NCI-H1436 treated with DMSO at 0.1 percent for 48 hours (cell line): ENCODE measurements around the gene ZNF576.
"Not testable (repeated sequence)": the region's sequence is repeated elsewhere in the genome, so short reads cannot be mapped to it uniquely, and the experiment has no call there.

ENCODE experiments used
- DNase-seq: peaks from one replicate; lab custom pipeline; 2025; lab: John Stamatoyannopoulos, UW

Gene ZNF576

GRCh38 chr19:43595999-43596841 lies at the start of gene ZNF576, which contains the start of gene IRGQ:
ZNF576 (plus strand) TSS chr19:43596595; CDS start chr19:43597109, 514 bp downstream.
IRGQ (minus strand) TSS chr19:43596134; CDS start chr19:43595338, 796 bp downstream.
- peak; percentile 94 for DNase-seq

GRCh38 chr19:43547926-43548325 lies 48.5 kb upstream of the ZNF576 start:
- DNase-seq, result not testable (repeated sequence)

- DNase-seq, result no peak
Measured at GRCh38 chr19:43548706-43549105, 47.7 kb upstream of the ZNF576 start.

GRCh38 chr19:43551399-43552197 lies 44.8 kb upstream of the ZNF576 start:
- DNase-seq, result no peak

GRCh38 chr19:43552198-43552450 lies 44.3 kb upstream of the ZNF576 start:
- DNase-seq, result no peak

- no peak for DNase-seq
Measured at GRCh38 chr19:43552616-43553015, 43.8 kb upstream of the ZNF576 start.

- no peak for DNase-seq
Measured at GRCh38 chr19:43553656-43554055, 42.7 kb upstream of the ZNF576 start.

- DNase-seq, result no peak
Measured at GRCh38 chr19:43554317-43554895, 42.0 kb upstream of the ZNF576 start.

GRCh38 chr19:43555185-43555770 lies 41.1 kb upstream of the ZNF576 start:
- DNase-seq, result no peak

GRCh38 chr19:43560687-43561086 lies 35.7 kb upstream of the ZNF576 start:
- no peak for DNase-seq

- DNase-seq, result no peak
Measured at GRCh38 chr19:43561139-43561970, 35.0 kb upstream of the ZNF576 start.

- no peak for DNase-seq
Measured at GRCh38 chr19:43562226-43562697, 34.1 kb upstream of the ZNF576 start.

- peak; percentile 71 for DNase-seq
Measured at GRCh38 chr19:43562698-43563241, 33.6 kb upstream of the ZNF576 start.

GRCh38 chr19:43563816-43564457 lies 32.5 kb upstream of the ZNF576 start:
- DNase-seq, result no peak

GRCh38 chr19:43564800-43565199 lies 31.6 kb upstream of the ZNF576 start:
- DNase-seq, result no peak

- DNase-seq, result no peak
Measured at GRCh38 chr19:43569657-43570056, 26.7 kb upstream of the ZNF576 start.

GRCh38 chr19:43570174-43570791 lies 26.1 kb upstream of the ZNF576 start:
- no peak for DNase-seq

- DNase-seq, result peak; percentile 32
Measured at GRCh38 chr19:43572171-43572588, 24.2 kb upstream of the ZNF576 start.

- no peak for DNase-seq
Measured at GRCh38 chr19:43574424-43575155, 21.8 kb upstream of the ZNF576 start.
